Upper lobe of left lung (tissue), 6 donors: ENCODE data around the gene DIRAS1. TPM values are rescaled to one million over a fixed set of nuclear protein-coding genes. Genes with fewer than 3 reads are reported as not detected.
"Not testable (repeated sequence)": the region's sequence is repeated elsewhere in the genome, so short reads cannot be mapped to it uniquely, and the experiment has no call there.

Experiments used
- ATAC-seq, 2 donors: fragments of 200-7000 bp; cut with Tn5 transposase; one replicate each; pipeline ENCODE4 v1.9.1; 2022; ENCODE audit warnings: mild to moderate bottlenecking in 2 of 2, moderate library complexity in 2 of 2; ENCODE audit not compliant: low FRiP score in 2 of 2
- DNase-seq, 2 donors: peaks; one replicate each; pipeline ENCODE4 v3.0.0-alpha.2; 2019 to 2020
- H3K27ac ChIP-seq, 4 donors: fragments of 200-600 bp; sonication (generic); one replicate each; pipeline ENCODE4 v1.5.1; 2016 to 2019
- H3K27me3 ChIP-seq, 4 donors: fragments of 200-600 bp; sonication (generic); one replicate each; pipeline ENCODE4 v1.5.1; 2017 to 2019
- H3K36me3 ChIP-seq, 4 donors: fragments of 200-600 bp; sonication (generic); one replicate each; pipeline ENCODE4 v1.5.1; 2016 to 2019
- H3K4me1 ChIP-seq, 4 donors: fragments of 200-600 bp; sonication (generic); one replicate each; pipeline ENCODE4 v1.5.1; 2018 to 2019
- H3K4me3 ChIP-seq, 4 donors: fragments of 200-600 bp; sonication (generic); one replicate each; pipeline ENCODE4 v1.5.1; 2017 to 2019; ENCODE audit warnings: mild to moderate bottlenecking in 2 of 4, moderate library complexity in 1 of 4
- H3K9me3 ChIP-seq, 4 donors: fragments of 200-600 bp; sonication (generic); one replicate each; pipeline ENCODE4 v1.5.1; 2018 to 2019
- EP300 ChIP-seq, 4 donors: sonication (generic); formaldehyde crosslinking; IDR thresholded peaks; one replicate each; pipeline ENCODE4 v1.5.1; 2017; ENCODE audit warnings: antibody characterized with exemption in 4 of 4, control low read depth in 2 of 4
- POLR2A ChIP-seq, 4 donors: fragments of 450-650 bp; IDR thresholded peaks; one replicate each; pipeline ENCODE4 v1.5.1; 2016 to 2017; ENCODE audit warnings: antibody characterized with exemption in 4 of 4, mild to moderate bottlenecking in 2 of 4
- POLR2AphosphoS5 ChIP-seq, 2 donors: sonication (generic); formaldehyde crosslinking; IDR thresholded peaks; one replicate each; pipeline ENCODE4 v1.5.1; 2017; ENCODE audit warnings: antibody characterized with exemption in 2 of 2
- WGBS, 2 donors: methylation state at CpG; one replicate each; pipeline ENCODE4 v1.1.5; 2017 to 2018; 5-methylcytosine and 5-hydroxymethylcytosine counted together
- total RNA-seq, 6 donors: library from RNA; depleted of rRNA in 4 of 6; stranded (reverse); fragments of >200 nt in 4 of 6; gene quantifications; one replicate each; pipeline versions ENCODE4 v1.1.0 to v1.2.1, GENCODE V29; 2016 to 2021
- TF ChIP-seq, protein P1 (sequence below), 6 experiments: fragments of 450-650 bp in 4 of 6; fragments of 200-600 bp in 2 of 6; sonication (generic) in 2 of 6; IDR thresholded peaks; one replicate each; pipeline ENCODE4 v1.5.1; 2016 to 2019; ENCODE audit warnings: antibody characterized with exemption in 6 of 6
- donor health status: DM: no; HTN: no; CAD: no; lungs with moderate emphysema.
- donor health status: DM: no; HTN: yes; CAD: no; lungs with severe emphysema.

DIRAS1 gene
- total RNA-seq, 6 donors from 2014 or later, result 0.15 to 1.3 (median 0.81) TPM; not detected in 3

- peaks cover 4 to 10% (median 6%) of the 10 kb centered on the region in 4 donors for H3K9me3 ChIP-seq
- no peaks in the 10 kb centered on the region for H3K36me3 ChIP-seq
- TF ChIP-seq EP300 (IDR thresholded peaks at IDR 0.05), result no peak
- TF ChIP-seq POLR2AphosphoS5 (IDR thresholded peaks at IDR 0.05), result no peak
- TF ChIP-seq POLR2A (IDR thresholded peaks at IDR 0.05), result no peak
- TF ChIP-seq, protein P1, sequence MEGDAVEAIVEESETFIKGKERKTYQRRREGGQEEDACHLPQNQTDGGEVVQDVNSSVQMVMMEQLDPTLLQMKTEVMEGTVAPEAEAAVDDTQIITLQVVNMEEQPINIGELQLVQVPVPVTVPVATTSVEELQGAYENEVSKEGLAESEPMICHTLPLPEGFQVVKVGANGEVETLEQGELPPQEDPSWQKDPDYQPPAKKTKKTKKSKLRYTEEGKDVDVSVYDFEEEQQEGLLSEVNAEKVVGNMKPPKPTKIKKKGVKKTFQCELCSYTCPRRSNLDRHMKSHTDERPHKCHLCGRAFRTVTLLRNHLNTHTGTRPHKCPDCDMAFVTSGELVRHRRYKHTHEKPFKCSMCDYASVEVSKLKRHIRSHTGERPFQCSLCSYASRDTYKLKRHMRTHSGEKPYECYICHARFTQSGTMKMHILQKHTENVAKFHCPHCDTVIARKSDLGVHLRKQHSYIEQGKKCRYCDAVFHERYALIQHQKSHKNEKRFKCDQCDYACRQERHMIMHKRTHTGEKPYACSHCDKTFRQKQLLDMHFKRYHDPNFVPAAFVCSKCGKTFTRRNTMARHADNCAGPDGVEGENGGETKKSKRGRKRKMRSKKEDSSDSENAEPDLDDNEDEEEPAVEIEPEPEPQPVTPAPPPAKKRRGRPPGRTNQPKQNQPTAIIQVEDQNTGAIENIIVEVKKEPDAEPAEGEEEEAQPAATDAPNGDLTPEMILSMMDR (IDR thresholded peaks at IDR 0.05), result no peak
- peaks cover 0 to 4% (median 0%) of the 10 kb centered on the region in 4 donors for H3K4me1 ChIP-seq
- DNase-seq, result peak in 1 of 2 donors; percentile 50
- H3K4me3 ChIP-seq, result no peak overlapping the region
- no peak overlapping the region for H3K27ac ChIP-seq
- peaks cover 0 to 7% (median 0%) of the 10 kb centered on the region in 4 donors for H3K27me3 ChIP-seq
- 80 to 88% methylated on average over 7 to 16 of the region's 16 CpGs for WGBS, 2 donors
- no peak for ATAC-seq
These were observed 6.5 kb downstream of the DIRAS1 start for GRCh38 chr19:2714531-2715269.

DNA sequence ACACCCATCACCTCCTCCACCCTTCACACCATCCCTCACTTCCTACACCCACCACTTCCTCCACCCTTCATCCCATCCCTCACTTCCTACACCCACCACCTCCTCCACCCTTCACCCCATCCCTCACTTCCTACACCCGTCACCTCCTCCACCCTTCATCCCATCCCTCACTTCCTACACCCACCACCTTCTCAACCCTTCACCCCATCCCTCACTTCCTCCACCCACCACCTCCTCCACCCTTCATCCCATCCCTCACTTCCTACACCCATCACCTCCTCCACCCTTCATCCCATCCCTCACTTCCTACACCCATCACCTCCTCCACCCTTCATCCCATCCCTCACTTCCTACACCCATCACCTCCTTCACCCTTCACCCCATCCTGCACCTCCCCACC is 7.1 kb downstream of the DIRAS1 start:
- H3K4me3 ChIP-seq, result not testable (repeated sequence)

GRCh38 chr19:2713170-2713569 is 8.0 kb downstream of the DIRAS1 start:
- ATAC-seq, DNase-seq, H3K36me3 ChIP-seq, H3K27me3 ChIP-seq, H3K9me3 ChIP-seq, H3K27ac ChIP-seq, H3K4me3 ChIP-seq, H3K4me1 ChIP-seq: not testable (repeated sequence)
- WGBS, 2 donors, result 91 to 100% methylated on average over 1 to 3 of the region's 3 CpGs

More for the DNA sequence above, 7.1 kb downstream of the DIRAS1 start:
- ATAC-seq, H3K27ac ChIP-seq, DNase-seq, H3K36me3 ChIP-seq, H3K27me3 ChIP-seq, H3K4me1 ChIP-seq, H3K9me3 ChIP-seq: not testable (repeated sequence)
- WGBS, 2 donors, result 61% methylated on average over 1 of the region's 1 CpG; no CpG with 5 or more reads in 1 of the 2 donors

GRCh38 chr19:2711875-2712205 is 9.3 kb downstream of the DIRAS1 start:
- Histone ChIP-seq H3K27me3 (no peaks in the 10 kb centered on the region), H3K4me3 (no peak overlapping the region), H3K36me3 (no peaks in the 10 kb centered on the region), H3K4me1 (no peaks in the 10 kb centered on the region), H3K27ac (no peak overlapping the region), H3K9me3 (peaks cover 4 to 10% (median 6%) of the 10 kb centered on the region in 4 donors)
- DNase-seq (no peak), ATAC-seq (no peak)
- WGBS, 2 donors, result 79 to 82% methylated on average over 3 to 5 of the region's 5 CpGs
- TF ChIP-seq POLR2AphosphoS5 (IDR thresholded peaks at IDR 0.05) (no peak), EP300 (IDR thresholded peaks at IDR 0.05) (no peak), POLR2A (IDR thresholded peaks at IDR 0.05) (no peak)
- TF ChIP-seq, protein P1 (IDR thresholded peaks at IDR 0.05), result no peak

DNA sequence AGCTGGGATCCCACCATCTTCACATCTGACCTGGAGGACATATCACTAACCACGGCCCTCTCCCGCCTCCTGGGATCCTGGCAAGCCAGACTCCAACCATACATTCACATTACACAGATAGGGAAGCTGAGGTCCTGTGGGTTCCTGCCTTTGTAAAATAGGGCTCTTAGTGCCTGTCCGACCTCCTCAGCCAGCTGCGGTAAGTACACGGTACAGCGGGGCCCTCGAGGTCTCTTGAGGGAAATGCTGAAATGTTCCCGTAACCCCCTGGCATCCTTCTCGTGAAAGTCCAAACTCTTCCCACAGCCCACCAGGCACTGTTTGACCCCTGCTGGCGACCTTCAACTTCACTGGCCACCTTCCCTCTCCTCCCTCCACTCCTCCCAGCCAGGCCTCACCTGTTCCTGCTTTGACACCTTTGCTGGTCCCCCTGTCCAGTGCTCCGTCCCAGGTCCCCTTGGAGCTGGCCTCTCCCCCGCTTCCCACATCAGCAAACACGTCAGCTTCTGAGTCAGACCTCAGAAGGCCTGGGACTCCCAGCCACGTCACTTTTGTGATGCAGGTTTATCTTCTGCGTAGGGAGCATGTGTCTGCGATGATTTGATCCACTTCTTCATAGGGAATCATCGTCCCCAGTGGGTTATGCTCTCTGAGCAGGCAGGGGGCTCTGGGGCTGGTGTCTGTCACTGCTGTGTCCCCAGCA is 9.8 kb downstream of the DIRAS1 start:
- ATAC-seq (peak; percentile 26 to 51), DNase-seq (no peak)
- WGBS, 2 donors, result 60 to 75% methylated on average over 16 to 17 of the region's 17 CpGs

More for the DNA sequence above, 9.8 kb downstream of the DIRAS1 start:
- Histone ChIP-seq H3K9me3 (peaks cover 4 to 10% (median 6%) of the 10 kb centered on the region in 4 donors), H3K27ac (no peak overlapping the region), H3K4me3 (no peak overlapping the region), H3K4me1 (no peaks in the 10 kb centered on the region), H3K36me3 (no peaks in the 10 kb centered on the region), H3K27me3 (no peaks in the 10 kb centered on the region)
- TF ChIP-seq, protein P1 (IDR thresholded peaks at IDR 0.05), result no peak
- no peak for TF ChIP-seq POLR2A (IDR thresholded peaks at IDR 0.05)
- no peak for TF ChIP-seq EP300 (IDR thresholded peaks at IDR 0.05)
- TF ChIP-seq POLR2AphosphoS5 (IDR thresholded peaks at IDR 0.05), result no peak
